ENCODE results near the gene EPSTI1.

EPSTI1 gene

GRCh38 chr13:42969565-42970172 lies 22.4 kb downstream of the EPSTI1 start:
- peak; percentile 78 to 82 for DNase-seq

- no peak for DNase-seq
Observed at GRCh38 chr13:42968906-42969305, 23.1 kb downstream of the EPSTI1 start.

GRCh38 chr13:42967660-42968059 lies 24.4 kb downstream of the EPSTI1 start:
- no peak for DNase-seq

GRCh38 chr13:42965281-42965680 lies 26.8 kb downstream of the EPSTI1 start:
- no peak for DNase-seq

GRCh38 chr13:42964761-42965161 lies 27.3 kb downstream of the EPSTI1 start:
- no peak for DNase-seq

GRCh38 chr13:42959615-42960014 lies 32.4 kb downstream of the EPSTI1 start:
- no peak for DNase-seq

GRCh38 chr13:42957881-42958280 lies 34.2 kb downstream of the EPSTI1 start:
- no peak for DNase-seq

GRCh38 chr13:42950181-42950580 lies 41.9 kb downstream of the EPSTI1 start:
- no peak for DNase-seq

GRCh38 chr13:42947925-42948324 lies 44.1 kb downstream of the EPSTI1 start:
- no peak for DNase-seq

- DNase-seq, result no peak
Observed at GRCh38 chr13:42946927-42947326, 45.1 kb downstream of the EPSTI1 start.

GRCh38 chr13:42929886-42930535 lies 62.0 kb downstream of the EPSTI1 start:
- no peak for DNase-seq

GRCh38 chr13:42926555-42926954 lies 65.5 kb downstream of the EPSTI1 start:
- DNase-seq, result no peak

GRCh38 chr13:42926043-42926442 lies 66.0 kb downstream of the EPSTI1 start:
- no peak for DNase-seq

- no peak for DNase-seq
Observed at GRCh38 chr13:42925626-42926025, 66.4 kb downstream of the EPSTI1 start.

GRCh38 chr13:42924344-42924743 lies 67.7 kb downstream of the EPSTI1 start:
- no peak for DNase-seq

GRCh38 chr13:42907745-42908144 lies 84.3 kb downstream of the EPSTI1 start:
- DNase-seq, result no peak

- no peak for DNase-seq
Observed at GRCh38 chr13:42906257-42906656, 85.8 kb downstream of the EPSTI1 start.

- DNase-seq, result no peak
Observed at GRCh38 chr13:42905579-42905978, 86.5 kb downstream of the EPSTI1 start.

- DNase-seq, result no peak
Observed at GRCh38 chr13:42899266-42899665, 92.8 kb downstream of the EPSTI1 start.

- no peak for DNase-seq
Observed at GRCh38 chr13:42895776-42896175, 96.3 kb downstream of the EPSTI1 start.

GRCh38 chr13:42894765-42895243 lies 97.2 kb downstream of the EPSTI1 start:
- DNase-seq, result no peak

GRCh38 chr13:42893214-42893671 lies 98.8 kb downstream of the EPSTI1 start:
- no peak for DNase-seq

- DNase-seq, result no peak
Observed at GRCh38 chr13:42892760-42893159, 99.3 kb downstream of the EPSTI1 start.

GRCh38 chr13:42891591-42891990 lies 100.5 kb downstream of the EPSTI1 start:
- DNase-seq, result no peak

GRCh38 chr13:42885325-42885724 lies 106.7 kb downstream of the EPSTI1 start:
- DNase-seq, result no peak

All from CD4-positive, alpha-beta T cell treated with Interferon alpha-2 for 1 hour (primary cell).